Stimulated activated CD4-positive, alpha-beta T cell treated with anti-CD3 and anti-CD28 coated beads, Interleukin-1b, Interleukin-23, amount 100 ng/mL, for 4 hours (primary cell): ENCODE data around the gene SEMA5A.

Experiments
- DNase-seq, 2 donors: peaks; one replicate each; pipeline ENCODE4 v3.0.0-alpha.2; 2020; ENCODE audit warnings: low read depth in 2 of 2

The SEMA5A gene

GRCh38 chr5:9278921-9279603 is 266.8 kb downstream of the SEMA5A start:
- DNase-seq = no peak

- no peak for DNase-seq
Measured at GRCh38 chr5:9269014-9269413, 276.9 kb downstream of the SEMA5A start.

GRCh38 chr5:9268226-9268625 is 277.6 kb downstream of the SEMA5A start:
- no peak for DNase-seq

GRCh38 chr5:9265441-9266287 is 280.2 kb downstream of the SEMA5A start:
- no peak for DNase-seq

- DNase-seq = no peak
Measured at GRCh38 chr5:9264301-9264700, 281.6 kb downstream of the SEMA5A start.

- no peak for DNase-seq
Measured at GRCh38 chr5:9263656-9264055, 282.2 kb downstream of the SEMA5A start.

GRCh38 chr5:9251379-9251980 is 294.4 kb downstream of the SEMA5A start:
- no peak for DNase-seq

GRCh38 chr5:9249231-9249630 is 296.6 kb downstream of the SEMA5A start:
- no peak for DNase-seq

GRCh38 chr5:9245071-9245470 is 300.8 kb downstream of the SEMA5A start:
- no peak for DNase-seq

- no peak for DNase-seq
Measured at GRCh38 chr5:9244417-9244816, 301.5 kb downstream of the SEMA5A start.

GRCh38 chr5:9241479-9242305 is 304.2 kb downstream of the SEMA5A start:
- no peak for DNase-seq

GRCh38 chr5:9240431-9240830 is 305.4 kb downstream of the SEMA5A start:
- no peak for DNase-seq

GRCh38 chr5:9239626-9240025 is 306.2 kb downstream of the SEMA5A start:
- no peak for DNase-seq

GRCh38 chr5:9239071-9239470 is 306.8 kb downstream of the SEMA5A start:
- no peak for DNase-seq

GRCh38 chr5:9233712-9234111 is 312.2 kb downstream of the SEMA5A start:
- DNase-seq = no peak

- DNase-seq = no peak
Measured at GRCh38 chr5:9233035-9233434, 312.8 kb downstream of the SEMA5A start.

- DNase-seq = no peak
Measured at GRCh38 chr5:9231842-9232241, 314.0 kb downstream of the SEMA5A start.

- no peak for DNase-seq
Measured at GRCh38 chr5:9230355-9230754, 315.5 kb downstream of the SEMA5A start.

- no peak for DNase-seq
Measured at GRCh38 chr5:9226016-9226536, 319.8 kb downstream of the SEMA5A start.

- DNase-seq = no peak
Measured at GRCh38 chr5:9222054-9222976, 323.6 kb downstream of the SEMA5A start.

GRCh38 chr5:9218358-9218757 is 327.5 kb downstream of the SEMA5A start:
- DNase-seq = no peak
